Kidney epithelial cell (primary cell): ENCODE data around the gene GOLGA6L6. TPM values are rescaled to one million over a fixed set of nuclear protein-coding genes. Genes with fewer than 3 reads are reported as not detected.
"Not testable (repeated sequence)": the region's sequence is repeated elsewhere in the genome, so short reads cannot be mapped to it uniquely, and the experiment has no call there.

ENCODE experiments used
- DNase-seq: peaks from one replicate; pipeline ENCODE4 v3.0.0-alpha.2; 2010; ENCODE audit warnings: low read depth
- H3K27me3 ChIP-seq: 2 replicates; pipeline ENCODE4 v1.6.0; 2011; ENCODE audit warnings: low read length; ENCODE audit not compliant: control insufficient read depth, insufficient read depth
- H3K36me3 ChIP-seq: 2 replicates; pipeline ENCODE4 v1.5.1; 2011; ENCODE audit warnings: low read length; ENCODE audit not compliant: control insufficient read depth, insufficient read depth
- H3K4me3 ChIP-seq: 2 replicates; pipeline ENCODE4 v1.5.1; 2011; ENCODE audit warnings: low read depth, mild to moderate bottlenecking, control low read depth, low read length
- total RNA-seq: library from RNA; depleted of rRNA; stranded (reverse); fragments of >200 nt; gene quantifications from 2 replicates; pipeline ENCODE4 v1.2.3, GENCODE V29; 2015

The GOLGA6L6 gene
- total RNA-seq: not detected in 2 replicates

- not testable (repeated sequence) for H3K36me3 ChIP-seq, H3K27me3 ChIP-seq, DNase-seq, H3K4me3 ChIP-seq
Measured at GRCh38 chr15:20541700-20542099, at the start of gene GOLGA6L6. Gene GOLGA6L6 (minus strand): TSS chr15:20541800. CDS start chr15:20541709, 91 bp downstream.

GRCh38 chr15:20590069-20590468 lies 48.5 kb upstream of the GOLGA6L6 start:
- not testable (repeated sequence) for H3K36me3 ChIP-seq, DNase-seq, H3K27me3 ChIP-seq, H3K4me3 ChIP-seq

- DNase-seq, H3K36me3 ChIP-seq, H3K4me3 ChIP-seq, H3K27me3 ChIP-seq: not testable (repeated sequence)
Measured at GRCh38 chr15:20586821-20587220, 45.2 kb upstream of the GOLGA6L6 start.

- not testable (repeated sequence) for H3K36me3 ChIP-seq, H3K27me3 ChIP-seq, H3K4me3 ChIP-seq, DNase-seq
Measured at GRCh38 chr15:20582726-20583115, 41.1 kb upstream of the GOLGA6L6 start.

GRCh38 chr15:20582109-20582725 lies 40.6 kb upstream of the GOLGA6L6 start:
- DNase-seq, H3K36me3 ChIP-seq, H3K27me3 ChIP-seq, H3K4me3 ChIP-seq: not testable (repeated sequence)

GRCh38 chr15:20581261-20582108 lies 39.9 kb upstream of the GOLGA6L6 start:
- not testable (repeated sequence) for H3K36me3 ChIP-seq, H3K4me3 ChIP-seq, DNase-seq, H3K27me3 ChIP-seq

GRCh38 chr15:20579662-20580061 lies 38.1 kb upstream of the GOLGA6L6 start:
- not testable (repeated sequence) for H3K36me3 ChIP-seq, DNase-seq, H3K4me3 ChIP-seq, H3K27me3 ChIP-seq

GRCh38 chr15:20551289-20551688 lies 9.7 kb upstream of the GOLGA6L6 start:
- DNase-seq, H3K27me3 ChIP-seq, H3K36me3 ChIP-seq, H3K4me3 ChIP-seq: not testable (repeated sequence)

- not testable (repeated sequence) for H3K27me3 ChIP-seq, DNase-seq, H3K36me3 ChIP-seq, H3K4me3 ChIP-seq
Measured at GRCh38 chr15:20505926-20506658, 35.5 kb downstream of the GOLGA6L6 start.

GRCh38 chr15:20502839-20503238 lies 38.8 kb downstream of the GOLGA6L6 start:
- H3K27me3 ChIP-seq, H3K4me3 ChIP-seq, H3K36me3 ChIP-seq, DNase-seq: not testable (repeated sequence)

- DNase-seq, H3K36me3 ChIP-seq, H3K27me3 ChIP-seq, H3K4me3 ChIP-seq: not testable (repeated sequence)
Measured at GRCh38 chr15:20501512-20502222, 39.9 kb downstream of the GOLGA6L6 start.

- H3K27me3 ChIP-seq, H3K4me3 ChIP-seq, H3K36me3 ChIP-seq, DNase-seq: not testable (repeated sequence)
Measured at GRCh38 chr15:20497781-20498180, 43.8 kb downstream of the GOLGA6L6 start.

GRCh38 chr15:20493035-20493434 lies 48.6 kb downstream of the GOLGA6L6 start:
- not testable (repeated sequence) for H3K4me3 ChIP-seq, DNase-seq, H3K36me3 ChIP-seq, H3K27me3 ChIP-seq

GRCh38 chr15:20492598-20492997 lies 49.0 kb downstream of the GOLGA6L6 start:
- H3K4me3 ChIP-seq, DNase-seq: not testable (repeated sequence)

More at GRCh38 chr15:20492598-20492997, 49.0 kb downstream of the GOLGA6L6 start:
- not testable (repeated sequence) for H3K27me3 ChIP-seq, H3K36me3 ChIP-seq
